HG02623 (cell line): ENCODE measurements around the gene PARP6.

ENCODE experiments used
- ATAC-seq: cut with Tn5 transposase; IDR thresholded peaks from one replicate; pipeline ENCODE4 v1.9.1; 2021; ENCODE audit warnings: moderate library complexity; ENCODE audit not compliant: unreplicated experiment

The PARP6 gene

GRCh38 chr15:72201391-72201921 is 70.9 kb downstream of the PARP6 start:
- no peak for ATAC-seq

- ATAC-seq, result no peak
Observed at GRCh38 chr15:72200395-72201237, 71.7 kb downstream of the PARP6 start.

GRCh38 chr15:72199721-72200212 is 72.6 kb downstream of the PARP6 start:
- no peak for ATAC-seq

- ATAC-seq, result no peak
Observed at GRCh38 chr15:72199205-72199515, 73.2 kb downstream of the PARP6 start.

GRCh38 chr15:72198356-72199204 is 73.8 kb downstream of the PARP6 start:
- no peak for ATAC-seq

GRCh38 chr15:72197460-72198355 is 74.6 kb downstream of the PARP6 start, which contains the start of gene GRAMD2A:
TSS of gene GRAMD2A (minus strand) at chr15:72197787.
- no peak for ATAC-seq

- no peak for ATAC-seq
Observed at GRCh38 chr15:72197041-72197459, 75.3 kb downstream of the PARP6 start.

- ATAC-seq, result no peak
Observed at GRCh38 chr15:72196409-72197040, 75.8 kb downstream of the PARP6 start.

GRCh38 chr15:72195101-72195511 is 77.2 kb downstream of the PARP6 start:
- ATAC-seq, result no peak

- ATAC-seq, result no peak
Observed at GRCh38 chr15:72193836-72194396, 78.4 kb downstream of the PARP6 start.

- no peak for ATAC-seq
Observed at GRCh38 chr15:72192416-72192815, 79.9 kb downstream of the PARP6 start.
